Measurements from ENCODE around the gene HOXA9.

Gene HOXA9

GRCh38 chr7:27150568-27151340, 14.6 kb downstream of the HOXA9 start (continued):
- TF ChIP-seq PATZ1 (tag by site-specific recombination; IDR thresholded peaks at IDR 0.05), result peak; percentile 63
- TF ChIP-seq PRDM10 (tag by site-specific recombination; IDR thresholded peaks at IDR 0.05), result peak; percentile 25; the same call in 1 of the 2 replicates
- no peak for TF ChIP-seq ZSCAN18 (tag by site-specific recombination; IDR thresholded peaks at IDR 0.05)
- no peak for TF ChIP-seq ZNF645 (tag by site-specific recombination; IDR thresholded peaks at IDR 0.05)
- no peak for TF ChIP-seq ZNF701 (tag by site-specific recombination; IDR thresholded peaks at IDR 0.05)
- no peak for TF ChIP-seq ZNF530 (tag by site-specific recombination; IDR thresholded peaks at IDR 0.05; ENCODE audit: low read depth)
- TF ChIP-seq ZBTB17 (tag by site-specific recombination; IDR thresholded peaks at IDR 0.05), result peak; percentile 40; the same call in 1 of the 2 replicates
- peak; percentile 40; the same call in 1 of the 2 replicates for TF ChIP-seq YY1 (tag by site-specific recombination; IDR thresholded peaks at IDR 0.05)
- peak; percentile 86 for TF ChIP-seq SCRT2 (tag by site-specific recombination; IDR thresholded peaks at IDR 0.05)
- no peak for TF ChIP-seq ZNF148 (tag by site-specific recombination; IDR thresholded peaks at IDR 0.05; ENCODE audit: borderline replicate concordance)
- no peak for TF ChIP-seq ZNF473 (tag by site-specific recombination; IDR thresholded peaks at IDR 0.05)
- no peak for TF ChIP-seq ZFP41 (tag by site-specific recombination; IDR thresholded peaks at IDR 0.05; ENCODE audit: borderline replicate concordance)
- peak; percentile 52; the same call in 1 of the 2 replicates for TF ChIP-seq ZNF629 (tag by site-specific recombination; IDR thresholded peaks at IDR 0.05)
- no peak for TF ChIP-seq HOXA7 (CRISPR knock-in tag; IDR thresholded peaks at IDR 0.05; ENCODE audit: borderline replicate concordance)
- TF ChIP-seq ZNF2 (tag by site-specific recombination; IDR thresholded peaks at IDR 0.05), result no peak
- no peak for TF ChIP-seq ZNF776 (tag by site-specific recombination; IDR thresholded peaks at IDR 0.05; ENCODE audit: borderline replicate concordance)
- TF ChIP-seq ZNF768 (tag by site-specific recombination; IDR thresholded peaks at IDR 0.05), result no peak
- TF ChIP-seq ATF2 (tag by site-specific recombination; IDR thresholded peaks at IDR 0.05; ENCODE audit: low read depth), result no peak
- TF ChIP-seq ZNF660 (tag by site-specific recombination; IDR thresholded peaks at IDR 0.05), result peak; percentile 46; the same call in 1 of the 2 replicates
- no peak for TF ChIP-seq ZFP69B (tag by site-specific recombination; IDR thresholded peaks at IDR 0.05)
- peak; percentile 69 for TF ChIP-seq ZNF341 (tag by site-specific recombination; IDR thresholded peaks at IDR 0.05; ENCODE audit: low read depth)
- no peak for TF ChIP-seq ZNF837 (tag by site-specific recombination; IDR thresholded peaks at IDR 0.05)
- TF ChIP-seq ZNF335 (tag by site-specific recombination; conservative IDR thresholded peaks at IDR 0.05), result 0 out of 2 replicates have a peak, but pooled peaks have one; percentile 39
- TF ChIP-seq ZNF514 (tag by site-specific recombination; IDR thresholded peaks at IDR 0.05), result no peak
